Endothelial cell of umbilical vein (primary cell): Measurements from ENCODE around the gene SLC12A8. TPM values are rescaled to one million over a fixed set of nuclear protein-coding genes. Genes with fewer than 3 reads are reported as not detected.

Source experiments
- BruUV-seq: library from RNA; stranded (reverse); fragments of 400-500 nt; replicated peaks from 2 replicates; lab custom pipeline; 2021; lab: Mats Ljungman, UMichigan
- CTCF ChIA-PET: fragments of 300-600, 350-600 bp; sonication (Branson Sonifier 250); formaldehyde crosslinking; loops from one replicate; lab custom pipeline; 2021; ENCODE audit warnings: antibody characterized with exemption, inconsistent platforms; lab: Charles Lee
- POLR2A ChIA-PET: fragments of 300-600, 350-600 bp; sonication (Branson Sonifier 250); formaldehyde crosslinking; loops from one replicate; lab custom pipeline; 2021; ENCODE audit warnings: antibody characterized with exemption, inconsistent platforms; lab: Charles Lee
- DNase-seq: peaks from one replicate; pipeline ENCODE4 v3.0.0-alpha.2; 2011; ENCODE audit warnings: low read depth, low spot score
- FAIRE-seq: peaks from 2 replicates; lab custom pipeline; 2011; peaks lifted over from hg19 to GRCh38; lab: Jason Lieb, UNC
- H2AFZ ChIP-seq: 2 replicates; pipeline ENCODE4 v1.6.0; 2012; ENCODE audit warnings: low read depth, low read length, control low read depth, inconsistent platforms
- H3K27ac ChIP-seq: 2 replicates; pipeline ENCODE4 v1.5.1; 2011; ENCODE audit warnings: low read depth, mild to moderate bottlenecking, control low read depth, low read length, moderate library complexity; ENCODE audit not compliant: insufficient read depth
- H3K27me3 ChIP-seq, 2 experiments: 2 replicates each; pipeline versions ENCODE4 v1.6.0 to v1.6.1; 2011; ENCODE audit warnings: low read length in 2 of 2, mixed read lengths in 1 of 2; ENCODE audit not compliant: control insufficient read depth in 2 of 2, insufficient read depth in 2 of 2
- H3K36me3 ChIP-seq, 2 experiments: 2 replicates in 1 of 2; 3 replicates in 1 of 2; pipeline ENCODE4 v1.5.1; 2011; ENCODE audit warnings: low read length in 2 of 2, mild to moderate bottlenecking in 1 of 2, moderate library complexity in 1 of 2; ENCODE audit not compliant: control insufficient read depth in 2 of 2, insufficient read depth in 2 of 2; ENCODE audit errors: extremely low read depth in 1 of 2
- H3K4me1 ChIP-seq: 3 replicates; pipeline ENCODE4 v1.5.1; 2011; ENCODE audit warnings: mild to moderate bottlenecking, low read length; ENCODE audit not compliant: control insufficient read depth, insufficient read depth; ENCODE audit errors: extremely low read depth
- H3K4me2 ChIP-seq: 2 replicates; pipeline ENCODE4 v1.6.1; 2011; ENCODE audit warnings: low read length, control low read depth, mixed read lengths; ENCODE audit not compliant: insufficient read depth
- H3K4me3 ChIP-seq, 3 experiments: fragments of 200-600 bp in 1 of 3; sonication (generic), shearing (Covaris generic) in 1 of 3; replicated peaks in 1 of 3; 2 replicates each; pipeline ENCODE4 v1.5.1; 2011 to 2016; ENCODE audit warnings: control low read depth in 3 of 3, low read length in 3 of 3, mild to moderate bottlenecking in 2 of 3, inconsistent platforms in 1 of 3, low read depth in 1 of 3, moderate library complexity in 1 of 3; ENCODE audit not compliant: insufficient read depth in 1 of 3
- H3K79me2 ChIP-seq: 2 replicates; pipeline ENCODE4 v1.6.0; 2012; ENCODE audit warnings: low read length, inconsistent platforms; ENCODE audit not compliant: control insufficient read depth, insufficient read depth
- H3K9ac ChIP-seq: replicated peaks from 2 replicates; pipeline ENCODE3; 2011; ENCODE audit warnings: low read length, control low read depth; ENCODE audit not compliant: insufficient read depth; ENCODE audit errors: extremely low read depth
- H3K9me1 ChIP-seq: replicated peaks from 3 replicates; pipeline ENCODE4 v1.6.0; 2011; ENCODE audit warnings: mild to moderate bottlenecking, low read length; ENCODE audit not compliant: control insufficient read depth, insufficient read depth; ENCODE audit errors: extremely low read depth
- H3K9me3 ChIP-seq: replicated peaks from 2 replicates; pipeline ENCODE4 v1.5.1; 2012; ENCODE audit warnings: low read length, inconsistent platforms; ENCODE audit not compliant: control insufficient read depth, insufficient read depth
- H4K20me1 ChIP-seq: replicated peaks from 2 replicates; pipeline ENCODE3; 2011; ENCODE audit warnings: mild to moderate bottlenecking, low read length; ENCODE audit not compliant: control insufficient read depth, insufficient read depth; ENCODE audit errors: extremely low read depth
- CTCF ChIP-seq, 2 donors: IDR thresholded peaks; 1 replicate in 1 of 2; 2 replicates in 1 of 2; pipeline ENCODE4 v1.5.1; 2011; ENCODE audit warnings: low read length in 2 of 2, mild to moderate bottlenecking in 2 of 2, moderate library complexity in 2 of 2, control low read depth in 1 of 2, inconsistent platforms in 1 of 2, low read depth in 1 of 2; ENCODE audit not compliant: insufficient read depth in 1 of 2; ENCODE audit errors: extremely low read depth in 1 of 2
- EZH2 ChIP-seq: IDR thresholded peaks from 2 replicates; pipeline ENCODE4 v1.6.1; 2012; ENCODE audit warnings: borderline replicate concordance, low read depth, mild to moderate bottlenecking, moderate library complexity, low read length, inconsistent platforms; ENCODE audit not compliant: severe bottlenecking
- FOS ChIP-seq: IDR thresholded peaks from 2 replicates; pipeline ENCODE4 v1.6.1; 2011; ENCODE audit warnings: mild to moderate bottlenecking, low read length, moderate library complexity, borderline replicate concordance; ENCODE audit not compliant: insufficient read depth
- GATA2 ChIP-seq: IDR thresholded peaks from 2 replicates; pipeline ENCODE4 v1.7.0; 2011; ENCODE audit warnings: low read depth, mild to moderate bottlenecking, moderate library complexity, mixed read lengths, low read length; ENCODE audit not compliant: insufficient read length, insufficient read depth
- JUN ChIP-seq: IDR thresholded peaks from 2 replicates; pipeline ENCODE4 v1.6.1; 2011; ENCODE audit warnings: borderline replicate concordance, low read depth; ENCODE audit not compliant: insufficient read length, insufficient read depth
- MAX ChIP-seq: IDR thresholded peaks from 2 replicates; pipeline ENCODE4 v1.6.1; 2011; ENCODE audit not compliant: insufficient read depth, insufficient read length
- MYC ChIP-seq: IDR thresholded peaks from one replicate; pipeline ENCODE4 v1.6.1; 2011; ENCODE audit warnings: mild to moderate bottlenecking, low read depth, low read length
- POLR2A ChIP-seq: IDR thresholded peaks from 2 replicates; pipeline ENCODE4 v1.6.1; 2012; ENCODE audit warnings: low read depth, mild to moderate bottlenecking, control low read depth, low read length
- POLR2AphosphoS5 ChIP-seq: IDR thresholded peaks from 2 replicates; pipeline ENCODE4 v1.6.1; 2012; ENCODE audit warnings: low read depth, mild to moderate bottlenecking, control low read depth, low read length, moderate library complexity; ENCODE audit not compliant: insufficient read depth
- dilution Hi-C: fragments of 300-500 bp; cut with MboI; formaldehyde crosslinking; loops from one replicate; pipeline ENCODE4 v1.15.0; 2019; ENCODE audit warnings: low sequenced_read_pairs; ENCODE audit not compliant: extremely low pct_ligation_motif_present
- intact Hi-C: fragments of 100-400 bp; cut with micrococcal nuclease; formaldehyde crosslinking; loops from one replicate; pipeline ENCODE4 v1.10.0; 2022
- polyA plus RNA-seq, 4 experiments: library from polyadenylated mRNA; depleted of rRNA in 3 of 4; stranded (reverse) in 3 of 4; unstranded in 1 of 4; fragments of >200 nt; gene quantifications; 2 replicates each; pipeline versions ENCODE4 v1.2.1 to v1.2.3, GENCODE V29; 2011 to 2012; ENCODE audit warnings: missing spikeins in 1 of 4
- total RNA-seq: library from RNA; stranded (reverse); gene quantifications from 2 replicates; pipeline ENCODE4 v1.2.3, GENCODE V29; 2021

Gene SLC12A8
- total and polyA plus RNA-seq, 2 donors (not counting 3 experiments of a cell fraction or from before 2014, with no cell fraction given) = 0.86 to 0.90 TPM

GRCh38 chr3:125161607-125162219, 50.8 kb downstream of the SLC12A8 start:
- no peaks in the 10 kb centered on the region for H3K79me2 ChIP-seq
- no TSS peak for BruUV-seq
- no peak overlapping the region for H3K4me3 ChIP-seq
- H2AFZ ChIP-seq = peak overlapping the region; percentile 31
- no peak for DNase-seq
- FAIRE-seq = peak; percentile 12
- no peaks in the 10 kb centered on the region for H3K9me1 ChIP-seq
- ChIA-PET POLR2A (no interaction called here), CTCF (interaction anchor here (0.6 to 2.6 kb wide), 3 partner anchors 99 to 233 kb away, joined by 3 to 9 read pairs (median 4); no protein-coding TSS in a partner anchor)
- H3K36me3 ChIP-seq = no peaks in the 10 kb centered on the region
- H3K4me2 ChIP-seq = no peak overlapping the region
- intact Hi-C loops = no loop called here
- TF ChIP-seq EZH2 (no peak), JUN (no peak), FOS (no peak), POLR2AphosphoS5 (no peak), GATA2 (no peak), POLR2A (no peak), CTCF (IDR thresholded peaks at IDR 0.05; ENCODE audit: extremely low read depth in 1 of 2, insufficient read depth in 1 of 2, low read depth in 1 of 2, low read length in 2 of 2) (no peak), MYC (no peak), MAX (no peak)
- H3K27ac ChIP-seq = no peak overlapping the region
- no peaks in the 10 kb centered on the region for H3K27me3 ChIP-seq
- no peaks in the 10 kb centered on the region for H4K20me1 ChIP-seq
- dilution Hi-C loops = no loop called here
- H3K9ac ChIP-seq = no peak overlapping the region
- H3K9me3 ChIP-seq = no peaks in the 10 kb centered on the region
- H3K4me1 ChIP-seq = no peaks in the 10 kb centered on the region
